Natural killer cell (primary cell): ENCODE measurements around the gene IPO13. TPM values are rescaled to one million over a fixed set of nuclear protein-coding genes. Genes with fewer than 3 reads are reported as not detected.

Experiments used
- ATAC-seq, 3 donors: fragments of 150-1000 bp in 2 of 3; fragments of 200-7000 bp in 1 of 3; cut with Tn5 transposase; 1 replicate in 1 of 3; 2 replicates in 2 of 3; pipeline ENCODE4 v1.10.0; 2021; ENCODE audit warnings: mild to moderate bottlenecking in 2 of 3, moderate library complexity in 2 of 3
- DNase-seq, 2 donors: peaks; one replicate each; pipeline versions ENCODE4 v3.0.0 to v3.0.0-alpha.2; 2013 to 2021; ENCODE audit warnings: mixed read lengths in 1 of 2
- H3K27ac ChIP-seq: one replicate; pipeline ENCODE4 v1.5.1; 2013; ENCODE audit warnings: mild to moderate bottlenecking, low read length
- H3K27me3 ChIP-seq: one replicate; pipeline ENCODE4 v1.6.1; 2013; ENCODE audit warnings: low read length; ENCODE audit not compliant: control insufficient read depth, insufficient read depth
- H3K36me3 ChIP-seq: one replicate; pipeline ENCODE4 v1.6.1; 2013; ENCODE audit warnings: low read length; ENCODE audit not compliant: control insufficient read depth, insufficient read depth
- H3K4me1 ChIP-seq: one replicate; pipeline ENCODE4 v1.6.1; 2013; ENCODE audit warnings: low read length; ENCODE audit not compliant: control insufficient read depth, insufficient read depth
- H3K4me3 ChIP-seq: one replicate; pipeline ENCODE4 v1.5.1; 2013; ENCODE audit warnings: low read length
- H3K9me3 ChIP-seq: one replicate; pipeline ENCODE4 v1.6.1; 2013; ENCODE audit warnings: low read length; ENCODE audit not compliant: control insufficient read depth, insufficient read depth
- H3K27ac Mint-ChIP-seq, 2 donors: one replicate each; pipeline ENCODE4 v1.8.0; 2022; ENCODE audit warnings: mild to moderate bottlenecking in 2 of 2, mixed read lengths in 2 of 2, moderate library complexity in 1 of 2
- H3K27me3 Mint-ChIP-seq, 2 donors: one replicate each; pipeline ENCODE4 v1.8.0; 2022; ENCODE audit warnings: low read depth in 2 of 2, mixed read lengths in 2 of 2
- H3K36me3 Mint-ChIP-seq: one replicate; pipeline ENCODE4 v1.8.0; 2022; ENCODE audit warnings: mixed read lengths
- H3K4me1 Mint-ChIP-seq, 2 donors: one replicate each; pipeline ENCODE4 v1.8.0; 2022; ENCODE audit warnings: mixed read lengths in 2 of 2
- H3K4me3 Mint-ChIP-seq: one replicate; pipeline ENCODE4 v1.8.0; 2022; ENCODE audit warnings: mild to moderate bottlenecking, moderate library complexity, mixed read lengths
- H3K9me3 Mint-ChIP-seq, 2 donors: one replicate each; pipeline ENCODE4 v1.8.0; 2022; ENCODE audit warnings: mixed read lengths in 2 of 2
- WGBS: methylation state at CpG from one replicate; pipeline ENCODE4 v1.1.7; 2013; ENCODE audit warnings: missing lambda C conversion rate; ENCODE audit not compliant: insufficient coverage; 5-methylcytosine and 5-hydroxymethylcytosine counted together
- intact Hi-C: fragments of 100-400 bp; cut with micrococcal nuclease; formaldehyde crosslinking; loops from one replicate; pipeline ENCODE4 v1.14.2; 2022
- total RNA-seq, 4 donors: library from RNA; stranded (reverse); fragments of 120-200 nt in 1 of 4; gene quantifications; one replicate each; pipeline versions ENCODE4 v1.2.3 to v1.2.4, GENCODE V29; 2013 to 2022
- TF ChIP-seq, protein P1 (sequence below): fragments of 200-600 bp; IDR thresholded peaks from one replicate; pipeline ENCODE4 v1.8.0; 2022; ENCODE audit warnings: antibody characterized with exemption

The IPO13 gene
- total RNA-seq, 3 donors from 2014 or later (not counting 1 experiment from before 2014, with no cell fraction given) = 18.1 to 22.7 (median 18.4) TPM

DNA sequence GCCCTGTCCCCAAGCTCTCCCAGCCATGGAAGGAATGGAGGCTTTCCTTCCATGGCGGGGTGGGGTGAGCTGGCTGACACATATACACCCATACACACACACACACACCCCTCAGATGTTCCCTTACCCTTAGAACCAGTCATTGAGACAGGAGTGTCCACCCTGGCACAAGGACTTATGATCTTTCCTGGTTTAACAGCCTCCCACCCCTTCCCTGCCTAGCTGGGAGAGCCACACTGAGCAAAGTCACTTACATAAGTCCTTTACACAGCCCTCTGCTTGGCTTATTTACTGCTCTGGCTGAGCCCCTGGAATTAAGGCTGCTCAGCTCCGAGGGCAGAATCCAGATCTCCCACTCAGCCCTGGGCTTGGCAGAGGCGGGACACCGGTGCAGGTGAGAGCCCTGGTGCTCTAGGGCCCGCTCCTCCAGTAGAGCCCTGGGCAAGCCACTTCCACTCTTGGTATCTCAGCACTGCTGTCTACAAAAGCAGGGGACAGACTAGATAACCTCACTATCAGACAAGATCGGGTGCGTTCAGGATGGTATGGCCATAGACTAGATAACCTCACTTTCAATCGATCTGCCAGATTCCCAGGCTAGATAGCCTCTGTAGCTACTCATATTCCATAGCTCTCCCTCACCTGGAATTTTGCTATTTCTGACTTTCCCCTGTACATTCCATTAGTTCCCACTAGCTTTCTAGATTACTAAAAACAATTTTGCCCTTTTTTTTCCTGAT lies 67.8 kb downstream of the IPO13 start:
- Mint-ChIP-seq H3K36me3 (no peaks in the 10 kb centered on the region), H3K27me3 (peaks cover 0 to 7% of the 10 kb centered on the region in 2 donors), H3K27ac (no peak overlapping the region), H3K9me3 (no peaks in the 10 kb centered on the region), H3K4me3 (no peak overlapping the region), H3K4me1 (no peaks in the 10 kb centered on the region)
- no peak overlapping the region for H3K27ac ChIP-seq
- TF ChIP-seq, protein P1, sequence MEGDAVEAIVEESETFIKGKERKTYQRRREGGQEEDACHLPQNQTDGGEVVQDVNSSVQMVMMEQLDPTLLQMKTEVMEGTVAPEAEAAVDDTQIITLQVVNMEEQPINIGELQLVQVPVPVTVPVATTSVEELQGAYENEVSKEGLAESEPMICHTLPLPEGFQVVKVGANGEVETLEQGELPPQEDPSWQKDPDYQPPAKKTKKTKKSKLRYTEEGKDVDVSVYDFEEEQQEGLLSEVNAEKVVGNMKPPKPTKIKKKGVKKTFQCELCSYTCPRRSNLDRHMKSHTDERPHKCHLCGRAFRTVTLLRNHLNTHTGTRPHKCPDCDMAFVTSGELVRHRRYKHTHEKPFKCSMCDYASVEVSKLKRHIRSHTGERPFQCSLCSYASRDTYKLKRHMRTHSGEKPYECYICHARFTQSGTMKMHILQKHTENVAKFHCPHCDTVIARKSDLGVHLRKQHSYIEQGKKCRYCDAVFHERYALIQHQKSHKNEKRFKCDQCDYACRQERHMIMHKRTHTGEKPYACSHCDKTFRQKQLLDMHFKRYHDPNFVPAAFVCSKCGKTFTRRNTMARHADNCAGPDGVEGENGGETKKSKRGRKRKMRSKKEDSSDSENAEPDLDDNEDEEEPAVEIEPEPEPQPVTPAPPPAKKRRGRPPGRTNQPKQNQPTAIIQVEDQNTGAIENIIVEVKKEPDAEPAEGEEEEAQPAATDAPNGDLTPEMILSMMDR = no peak
- no peaks in the 10 kb centered on the region for H3K27me3 ChIP-seq
- H3K36me3 ChIP-seq = no peaks in the 10 kb centered on the region
- no peak for ATAC-seq
- WGBS = 89% methylated on average over 8 of the region's 8 CpGs
- H3K4me1 ChIP-seq = no peaks in the 10 kb centered on the region
- no peaks in the 10 kb centered on the region for H3K9me3 ChIP-seq
- intact Hi-C loops = no loop called here
- no peak for DNase-seq
- H3K4me3 ChIP-seq = no peak overlapping the region

GRCh38 chr1:44015206-44015605 lies 68.5 kb downstream of the IPO13 start:
- TF ChIP-seq, protein P1 = no peak
- Histone ChIP-seq H3K4me3 (no peak overlapping the region), H3K27ac (no peak overlapping the region), H3K36me3 (no peaks in the 10 kb centered on the region), H3K27me3 (no peaks in the 10 kb centered on the region), H3K9me3 (no peaks in the 10 kb centered on the region), H3K4me1 (no peaks in the 10 kb centered on the region)
- H3K9me3 Mint-ChIP-seq = no peaks in the 10 kb centered on the region
- H3K4me3 Mint-ChIP-seq = no peak overlapping the region
- no peak overlapping the region for H3K27ac Mint-ChIP-seq
- H3K36me3 Mint-ChIP-seq = no peaks in the 10 kb centered on the region
- no peak for DNase-seq
- no peaks in the 10 kb centered on the region for H3K4me1 Mint-ChIP-seq
- H3K27me3 Mint-ChIP-seq = peaks cover 0 to 7% of the 10 kb centered on the region in 2 donors
- intact Hi-C loops = no loop called here
- 96% methylated on average over 3 of the region's 3 CpGs for WGBS
- no peak for ATAC-seq

DNA sequence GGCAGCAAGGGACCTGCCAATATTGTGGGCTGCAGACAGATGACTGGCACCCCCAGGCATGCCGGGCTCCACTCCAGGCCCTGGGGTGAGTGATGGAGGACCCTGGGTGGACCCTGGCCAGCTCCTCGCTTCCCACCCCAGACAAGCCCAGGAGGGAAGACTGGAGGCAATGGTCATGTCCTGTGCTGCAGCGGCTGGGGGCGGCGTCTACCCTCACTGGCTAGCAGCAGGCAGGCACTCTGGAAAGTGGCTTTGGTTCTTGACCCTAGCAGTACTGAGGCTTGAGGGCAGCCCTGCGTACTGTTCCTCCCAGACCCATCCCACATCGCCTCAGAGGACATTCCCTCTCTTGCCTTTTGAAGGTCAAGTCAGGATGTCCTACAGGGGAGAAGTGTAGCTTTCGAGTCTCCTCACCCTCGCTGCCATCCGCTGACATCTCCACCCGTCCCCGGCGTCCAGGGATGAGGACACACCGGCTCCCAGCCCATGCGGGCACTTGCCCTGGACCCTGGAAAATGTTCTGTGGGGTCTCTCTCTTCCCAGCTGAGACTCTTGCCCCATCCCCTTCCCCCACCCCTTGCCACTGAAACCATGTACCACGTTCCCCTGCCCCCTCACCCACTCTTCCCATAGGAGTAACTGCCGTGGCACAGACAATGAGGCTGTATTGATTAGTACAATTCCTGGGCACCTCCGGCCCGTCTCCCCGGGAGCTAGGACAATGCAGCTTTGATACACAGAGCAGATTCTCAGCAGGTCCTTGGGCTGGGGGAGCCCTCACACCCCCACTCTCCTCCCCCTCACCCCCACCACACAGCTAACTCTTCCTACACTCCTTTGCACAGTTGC lies 69.5 kb downstream of the IPO13 start:
- Mint-ChIP-seq H3K27me3 (peaks cover 0 to 7% of the 10 kb centered on the region in 2 donors), H3K9me3 (no peaks in the 10 kb centered on the region)
- TF ChIP-seq, protein P1 = no peak

More for the DNA sequence above, 69.5 kb downstream of the IPO13 start:
- Histone ChIP-seq H3K4me3 (no peak overlapping the region), H3K27me3 (no peaks in the 10 kb centered on the region), H3K27ac (no peak overlapping the region), H3K36me3 (no peaks in the 10 kb centered on the region), H3K9me3 (no peaks in the 10 kb centered on the region), H3K4me1 (no peaks in the 10 kb centered on the region)
- Mint-ChIP-seq H3K27ac (no peak overlapping the region), H3K4me1 (no peaks in the 10 kb centered on the region), H3K4me3 (no peak overlapping the region), H3K36me3 (no peaks in the 10 kb centered on the region)
- DNase-seq (no peak), ATAC-seq (no peak)
- WGBS = 93% methylated on average over 20 of the region's 20 CpGs
- intact Hi-C loops = no loop called here
